Breast epithelium (tissue), 3 donors: Measurements from ENCODE around the gene TKTL1.

ENCODE experiments used
- CTCF ChIP-seq, 3 donors: fragments of 450-650 bp; IDR thresholded peaks; one replicate each; pipeline ENCODE4 v1.5.1; 2016 to 2017; ENCODE audit warnings: antibody characterized with exemption in 3 of 3, mild to moderate bottlenecking in 3 of 3, moderate library complexity in 3 of 3
- POLR2A ChIP-seq: fragments of 450-650 bp; IDR thresholded peaks from one replicate; pipeline ENCODE4 v1.6.1; 2016; ENCODE audit warnings: antibody characterized with exemption, mild to moderate bottlenecking, moderate library complexity
- POLR2AphosphoS5 ChIP-seq, 3 donors: sonication (generic); formaldehyde crosslinking; IDR thresholded peaks; one replicate each; pipeline ENCODE4 v1.6.1; 2017; ENCODE audit warnings: antibody characterized with exemption in 3 of 3

GRCh38 chrX:154354013-154354412 is 58.4 kb downstream of the TKTL1 start:
- TF ChIP-seq CTCF (IDR thresholded peaks at IDR 0.05) (no peak), POLR2AphosphoS5 (IDR thresholded peaks at IDR 0.05) (no peak), POLR2A (no peak)
